Muscle layer of duodenum (tissue), 2 donors: ENCODE results near the gene ANKS1B.
"Not testable (repeated sequence)": the region's sequence is repeated elsewhere in the genome, so short reads cannot be mapped to it uniquely, and the experiment has no call there.

Experiments used
- H3K27ac ChIP-seq: one replicate; pipeline ENCODE4 v1.7.0; 2013; ENCODE audit warnings: mild to moderate bottlenecking, low read length
- H3K27me3 ChIP-seq: one replicate; pipeline ENCODE4 v1.7.0; 2013; ENCODE audit warnings: low read depth, mild to moderate bottlenecking, control low read depth, low read length
- H3K36me3 ChIP-seq, 2 donors: one replicate each; pipeline ENCODE4 v1.7.0; 2013; ENCODE audit warnings: low read length in 2 of 2, control low read depth in 1 of 2, mild to moderate bottlenecking in 1 of 2; ENCODE audit not compliant: insufficient read depth in 2 of 2, control insufficient read depth in 1 of 2
- H3K4me1 ChIP-seq, 2 donors: one replicate each; pipeline ENCODE4 v1.7.0; 2013; ENCODE audit warnings: low read length in 2 of 2, mild to moderate bottlenecking in 2 of 2, control low read depth in 1 of 2, moderate library complexity in 1 of 2; ENCODE audit not compliant: insufficient read depth in 2 of 2, control insufficient read depth in 1 of 2
- H3K4me3 ChIP-seq, 2 donors: one replicate each; pipeline ENCODE4 v1.7.0; 2013; ENCODE audit warnings: low read length in 2 of 2, low read depth in 1 of 2, mild to moderate bottlenecking in 1 of 2
- H3K9me3 ChIP-seq, 2 donors: one replicate each; pipeline ENCODE4 v1.7.0; 2013; ENCODE audit warnings: low read length in 2 of 2, control low read depth in 1 of 2, mild to moderate bottlenecking in 1 of 2; ENCODE audit not compliant: control insufficient read depth in 1 of 2
- donor health status: healthy.

ANKS1B gene

DNA sequence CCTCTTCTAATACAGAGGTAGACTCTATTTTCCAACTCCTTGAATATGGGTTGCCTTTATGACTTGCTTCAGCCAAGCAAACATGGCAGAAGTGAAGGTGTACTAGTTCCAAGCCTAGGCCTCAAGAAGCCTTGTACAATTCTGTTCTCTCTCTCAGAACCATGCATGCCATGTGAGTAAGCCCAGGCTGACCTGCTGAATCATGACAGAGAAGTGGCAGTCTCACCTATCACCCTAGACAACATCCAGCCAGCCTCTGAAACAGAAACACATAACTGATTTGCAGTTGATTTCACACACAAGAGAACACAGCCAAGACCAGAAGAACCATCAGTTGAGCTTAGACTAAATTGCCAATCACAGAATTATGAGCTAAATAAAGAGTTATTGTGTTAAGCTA, 180.0 kb downstream of the ANKS1B start:
- Histone ChIP-seq H3K27ac (no peak overlapping the region), H3K36me3 (peaks cover 0 to 4% of the 10 kb centered on the region in 2 donors), H3K4me3 (no peak overlapping the region), H3K27me3 (no peaks in the 10 kb centered on the region), H3K9me3 (no peaks in the 10 kb centered on the region), H3K4me1 (no peaks in the 10 kb centered on the region)

DNA sequence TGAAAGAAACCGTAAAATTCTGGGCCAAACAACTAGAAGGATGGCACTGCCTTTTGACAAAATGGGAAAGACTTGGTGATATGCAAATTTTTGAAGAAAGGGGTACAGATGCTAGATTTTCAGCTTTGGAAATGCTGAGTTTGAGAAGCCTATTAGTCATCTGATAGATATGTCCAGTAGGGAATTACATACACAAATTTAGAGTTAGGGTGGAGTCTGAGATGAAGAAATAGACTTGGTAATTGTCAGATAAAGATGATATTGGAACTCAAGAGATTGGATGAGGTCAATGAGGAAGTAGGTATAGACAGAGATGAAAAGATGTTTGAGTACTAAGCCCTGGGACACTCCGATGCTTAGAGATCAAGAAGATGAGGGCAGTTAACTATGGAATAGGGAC, 184.1 kb downstream of the ANKS1B start:
- H3K27ac ChIP-seq: no peak overlapping the region
- H3K36me3 ChIP-seq: peaks cover 0 to 4% of the 10 kb centered on the region in 2 donors

DNA sequence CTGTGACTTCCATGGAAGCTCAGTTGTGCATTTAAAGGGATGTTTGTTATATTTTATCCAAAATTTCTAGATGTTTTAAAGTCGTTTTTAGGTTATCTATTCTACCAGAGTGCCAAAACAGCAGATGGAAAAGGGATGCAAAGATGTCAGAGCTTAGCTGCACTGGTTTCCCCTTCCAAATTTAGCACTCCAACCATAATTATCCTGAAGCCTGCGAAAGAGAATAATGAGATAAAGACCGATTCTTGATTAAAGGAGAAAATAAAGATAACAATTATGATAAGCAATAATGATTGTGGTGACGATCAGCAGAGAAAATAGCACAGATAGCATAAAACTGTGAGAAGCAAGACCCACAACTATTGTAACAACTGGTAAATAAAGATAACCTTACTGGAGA, 186.8 kb downstream of the ANKS1B start:
- not testable (repeated sequence) for H3K9me3 ChIP-seq, H3K27me3 ChIP-seq, H3K4me3 ChIP-seq, H3K4me1 ChIP-seq, H3K27ac ChIP-seq, H3K36me3 ChIP-seq

More for the DNA sequence above, 184.1 kb downstream of the ANKS1B start:
- no peaks in the 10 kb centered on the region for H3K9me3 ChIP-seq
- no peak overlapping the region for H3K4me3 ChIP-seq
- H3K4me1 ChIP-seq: no peaks in the 10 kb centered on the region
- no peaks in the 10 kb centered on the region for H3K27me3 ChIP-seq

DNA sequence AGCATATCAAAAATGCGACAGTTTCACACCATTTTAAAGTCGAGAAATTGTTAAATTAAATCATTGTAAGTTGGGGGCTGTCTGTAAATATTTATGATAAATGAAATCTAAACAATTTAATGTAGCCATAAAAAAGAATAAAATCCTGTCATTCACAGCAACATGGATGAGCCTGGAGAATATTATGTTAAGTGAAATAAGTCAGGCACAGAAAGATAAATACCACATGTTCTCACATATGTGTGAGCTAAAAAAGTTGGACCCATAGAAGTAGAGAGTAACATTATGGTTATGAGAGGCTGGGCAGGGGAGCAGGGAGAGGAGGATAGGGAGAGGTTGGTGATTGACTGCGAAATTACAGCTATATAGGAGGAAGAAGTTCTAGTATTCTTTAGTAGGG, 201.3 kb downstream of the ANKS1B start:
- Histone ChIP-seq H3K4me1 (no peaks in the 10 kb centered on the region), H3K4me3 (no peak overlapping the region), H3K36me3 (no peaks in the 10 kb centered on the region), H3K27ac (no peak overlapping the region), H3K9me3 (peaks cover 0 to 3% of the 10 kb centered on the region in 2 donors), H3K27me3 (no peaks in the 10 kb centered on the region)

DNA sequence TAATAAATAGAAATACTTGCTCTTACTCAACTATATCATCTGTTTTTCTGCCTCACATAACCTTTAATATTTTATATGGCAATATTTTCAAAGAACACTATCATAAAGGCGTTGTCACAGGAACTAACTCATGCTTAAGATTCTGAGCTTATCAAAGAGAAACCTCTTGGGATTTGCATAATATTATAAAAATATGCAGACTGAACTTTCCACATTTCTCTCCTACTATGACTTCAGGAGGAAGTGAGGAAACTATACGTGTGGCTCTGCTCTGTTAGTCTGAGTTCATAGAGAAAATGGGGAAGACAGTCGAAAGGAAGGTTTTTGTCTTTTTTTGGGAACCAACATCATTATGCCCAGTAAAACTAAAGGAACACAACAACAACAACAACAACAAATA, 212.5 kb downstream of the ANKS1B start:
- Histone ChIP-seq H3K27ac (no peak overlapping the region), H3K27me3 (no peaks in the 10 kb centered on the region), H3K36me3 (peaks cover 0 to 13% of the 10 kb centered on the region in 2 donors), H3K9me3 (no peaks in the 10 kb centered on the region), H3K4me1 (no peaks in the 10 kb centered on the region), H3K4me3 (no peak overlapping the region)

DNA sequence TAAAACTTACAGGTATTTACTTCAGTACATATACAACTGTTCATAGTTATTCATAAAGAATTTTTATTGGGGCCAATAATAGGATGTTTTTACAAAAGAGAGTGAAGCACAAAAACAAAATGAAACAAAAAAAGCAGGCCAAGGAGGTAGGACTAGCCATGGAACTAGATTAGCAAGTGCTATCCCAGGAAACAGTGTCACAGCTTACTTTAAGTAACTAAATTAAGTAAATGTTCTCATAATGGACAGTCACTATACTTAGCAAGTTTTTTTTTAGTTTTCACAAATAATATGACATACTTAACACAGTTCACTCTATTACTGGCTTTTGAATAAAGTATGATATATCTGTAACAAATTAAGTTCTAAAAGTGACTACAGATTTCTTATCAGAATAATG, 213.1 kb downstream of the ANKS1B start:
- no peaks in the 10 kb centered on the region for H3K27me3 ChIP-seq
- H3K4me1 ChIP-seq: no peaks in the 10 kb centered on the region
- no peak overlapping the region for H3K4me3 ChIP-seq
- no peaks in the 10 kb centered on the region for H3K9me3 ChIP-seq
- H3K36me3 ChIP-seq: peaks cover 0 to 13% of the 10 kb centered on the region in 2 donors
- no peak overlapping the region for H3K27ac ChIP-seq

DNA sequence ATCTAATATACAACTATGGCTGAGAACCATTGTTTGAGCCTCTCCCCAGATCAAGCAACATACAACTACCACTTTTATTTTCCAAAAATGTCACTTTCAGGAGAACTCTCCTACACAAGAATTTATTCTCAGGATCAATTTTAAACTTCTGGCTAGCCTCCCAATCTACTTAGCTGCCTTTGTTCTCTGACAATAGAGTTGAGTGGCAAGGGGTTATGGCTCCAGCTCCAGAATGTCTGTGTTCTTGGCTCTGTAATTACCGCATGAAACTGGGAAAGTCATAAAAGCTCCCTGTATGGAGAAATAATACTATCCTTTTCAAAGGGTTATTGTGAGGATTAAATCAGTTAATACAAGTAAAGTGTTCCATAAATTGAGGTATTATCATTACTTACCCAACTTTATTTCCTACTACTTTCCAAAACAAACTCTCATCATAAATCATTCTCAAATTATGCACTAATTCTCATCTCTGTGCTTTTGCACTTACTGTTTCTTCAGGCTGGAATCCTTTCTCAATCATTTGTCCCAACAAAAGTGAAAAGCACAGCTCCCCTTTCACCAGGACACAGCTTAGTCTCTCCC, 215.2 kb downstream of the ANKS1B start:
- no peaks in the 10 kb centered on the region for H3K4me1 ChIP-seq
- H3K27ac ChIP-seq: no peak overlapping the region
- no peak overlapping the region for H3K4me3 ChIP-seq
- H3K9me3 ChIP-seq: no peaks in the 10 kb centered on the region
- H3K36me3 ChIP-seq: peaks cover 0 to 5% of the 10 kb centered on the region in 2 donors
- no peaks in the 10 kb centered on the region for H3K27me3 ChIP-seq

DNA sequence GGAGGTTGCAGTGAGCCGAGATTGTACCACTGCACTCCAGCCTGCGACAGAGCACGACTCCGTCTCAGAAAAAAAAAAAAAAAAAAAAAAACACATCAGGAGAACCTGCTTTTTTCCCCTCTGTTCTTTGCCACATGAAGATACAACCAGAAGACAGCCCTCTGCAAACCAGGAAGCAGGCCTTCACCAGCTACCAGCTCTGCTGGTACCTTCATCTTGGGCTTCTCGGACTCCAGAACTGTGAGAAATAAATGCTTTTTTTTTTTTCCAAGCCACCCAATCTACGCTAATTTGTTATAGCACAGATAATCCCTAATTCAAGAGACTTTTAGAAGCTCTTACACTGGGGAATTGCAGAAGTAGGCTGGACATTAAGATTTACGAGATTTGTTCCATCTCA, 216.0 kb downstream of the ANKS1B start:
- no peak overlapping the region for H3K4me3 ChIP-seq
- H3K27ac ChIP-seq: no peak overlapping the region
- no peaks in the 10 kb centered on the region for H3K4me1 ChIP-seq
- H3K9me3 ChIP-seq: no peaks in the 10 kb centered on the region
- H3K27me3 ChIP-seq: no peaks in the 10 kb centered on the region
- H3K36me3 ChIP-seq: peaks cover 0 to 2% of the 10 kb centered on the region in 2 donors

DNA sequence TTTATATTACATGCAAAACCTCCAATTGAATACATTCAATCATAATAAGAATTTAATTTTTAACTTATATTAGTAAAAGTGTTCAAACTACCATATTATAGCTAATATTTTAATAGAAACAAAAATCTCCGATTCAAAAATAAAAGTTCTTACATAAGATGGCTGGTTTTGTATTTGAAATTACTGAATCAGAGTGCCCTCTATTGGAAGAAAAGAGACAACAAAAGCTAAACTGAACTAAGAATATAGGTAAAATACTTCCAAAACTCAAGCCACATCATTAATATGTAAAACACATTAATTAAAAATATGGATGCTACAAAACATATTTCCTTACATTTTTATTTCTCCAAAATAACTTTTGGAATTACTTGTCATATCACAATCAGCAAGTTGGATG, 216.9 kb downstream of the ANKS1B start:
- no peak overlapping the region for H3K4me3 ChIP-seq

DNA sequence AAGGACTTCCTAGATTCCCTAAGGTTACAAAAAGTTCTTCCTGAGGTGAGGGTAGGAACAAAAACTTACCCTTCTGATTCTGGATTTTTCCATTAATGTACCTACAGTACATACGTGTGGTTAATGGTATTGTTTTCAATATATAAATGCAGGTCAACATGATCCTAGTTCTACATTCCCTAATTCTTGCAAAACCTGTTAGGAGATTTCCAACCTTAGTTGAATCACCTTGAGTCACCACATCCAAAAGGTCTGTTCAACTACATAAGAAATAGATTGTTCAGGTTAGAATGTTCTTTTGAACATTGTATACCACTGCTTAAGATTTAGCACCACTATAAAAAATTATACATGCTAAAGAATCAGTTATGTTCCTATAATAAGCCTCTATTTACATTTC, 218.3 kb downstream of the ANKS1B start:
- Histone ChIP-seq H3K4me3 (no peak overlapping the region), H3K9me3 (no peaks in the 10 kb centered on the region), H3K27ac (no peak overlapping the region), H3K27me3 (no peaks in the 10 kb centered on the region), H3K4me1 (no peaks in the 10 kb centered on the region), H3K36me3 (no peaks in the 10 kb centered on the region)

More for the DNA sequence above, 216.9 kb downstream of the ANKS1B start:
- no peaks in the 10 kb centered on the region for H3K36me3 ChIP-seq
- no peaks in the 10 kb centered on the region for H3K27me3 ChIP-seq
- no peaks in the 10 kb centered on the region for H3K4me1 ChIP-seq
- no peaks in the 10 kb centered on the region for H3K9me3 ChIP-seq
- no peak overlapping the region for H3K27ac ChIP-seq

DNA sequence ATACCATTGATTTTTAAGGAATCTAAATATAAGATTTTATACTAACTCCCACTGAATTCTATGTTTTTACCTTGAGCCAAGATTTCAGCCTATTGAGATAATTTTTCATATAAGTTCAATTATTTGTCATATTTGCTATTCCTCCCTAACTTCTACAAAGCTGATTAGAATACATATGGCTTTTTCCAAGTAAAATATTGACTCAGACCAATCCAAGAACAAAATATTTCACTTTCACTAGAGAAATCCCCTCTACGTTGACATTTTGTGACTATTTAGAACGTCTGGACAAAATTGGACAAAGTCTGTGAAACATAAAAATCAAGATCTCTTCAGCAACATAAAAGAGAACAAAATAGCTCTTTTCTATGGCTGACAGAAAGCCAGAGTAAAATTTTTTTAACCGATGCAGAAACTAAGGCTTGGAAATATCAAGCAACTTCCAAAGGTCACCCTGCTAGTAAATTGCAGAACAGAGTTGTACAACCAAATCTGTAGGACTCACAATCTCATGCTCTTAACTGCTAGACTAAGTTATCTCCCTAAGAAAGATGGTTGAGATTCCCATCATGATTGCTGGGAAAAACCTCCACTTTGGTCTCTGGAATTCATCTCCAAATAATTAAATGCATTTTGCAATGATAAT, 219.1 kb downstream of the ANKS1B start:
- no peaks in the 10 kb centered on the region for H3K4me1 ChIP-seq
- H3K27ac ChIP-seq: no peak overlapping the region
- no peak overlapping the region for H3K4me3 ChIP-seq
- H3K27me3 ChIP-seq: no peaks in the 10 kb centered on the region
- H3K9me3 ChIP-seq: no peaks in the 10 kb centered on the region
- H3K36me3 ChIP-seq: no peaks in the 10 kb centered on the region

DNA sequence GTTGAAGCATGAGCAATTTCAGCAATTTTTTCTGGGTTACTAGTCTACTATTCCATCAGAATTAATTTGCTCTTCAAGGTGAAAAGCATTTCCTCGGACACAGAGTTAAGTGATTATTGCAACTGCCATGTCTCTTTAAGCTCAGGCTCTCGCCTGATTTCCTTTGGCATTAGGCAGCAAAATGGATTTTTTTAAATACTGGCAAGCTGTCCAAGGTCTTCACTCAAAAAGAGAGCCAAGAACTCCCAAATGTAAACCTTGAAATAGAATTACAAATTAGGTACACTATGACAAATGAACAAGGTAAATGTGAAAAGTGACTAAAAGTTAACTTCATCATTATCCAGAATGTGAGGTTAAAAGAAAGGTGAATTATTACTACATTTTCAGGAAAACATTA, 225.3 kb downstream of the ANKS1B start:
- Histone ChIP-seq H3K9me3 (peaks cover 0 to 3% of the 10 kb centered on the region in 2 donors), H3K27me3 (no peaks in the 10 kb centered on the region), H3K36me3 (no peaks in the 10 kb centered on the region), H3K4me1 (no peaks in the 10 kb centered on the region), H3K27ac (no peak overlapping the region), H3K4me3 (no peak overlapping the region)
